K562 (cell line): ENCODE results near the gene TSEN34. TPM values are rescaled to one million over a fixed set of nuclear protein-coding genes. Genes with fewer than 3 reads are reported as not detected.
A peak's percentile ranks its signal among the peaks of the same experiment; 100 is the strongest.

ENCODE experiments used
- ATF3 ChIP-seq, 2 experiments: fragments of 450-650 bp in 1 of 2; sonication (generic) in 1 of 2; formaldehyde crosslinking in 1 of 2; IDR thresholded peaks in 1 of 2; conservative IDR thresholded peaks in 1 of 2; 2 replicates each; pipeline versions ENCODE4 v1.6.1 to v1.8.1; 2016 to 2023; ENCODE audit warnings: mild to moderate bottlenecking in 2 of 2, moderate library complexity in 2 of 2, inconsistent platforms in 1 of 2, missing genetic modification reagents in 1 of 2
- CHD2 ChIP-seq: IDR thresholded peaks from 2 replicates; pipeline ENCODE4 v1.6.1; 2011; ENCODE audit warnings: low read depth, low read length
- ELF2 ChIP-seq: fragments of 250-450 bp; sonication (Bioruptor Pico); IDR thresholded peaks from 2 replicates; pipeline ENCODE4 v1.5.0; 2021; ENCODE audit warnings: mild to moderate bottlenecking
- HBP1 ChIP-seq: fragments of 450-650 bp; formaldehyde crosslinking; IDR thresholded peaks from 2 replicates; pipeline ENCODE4 v1.4.0; 2022; ENCODE audit warnings: missing genetic modification characterization
- HOXB6 ChIP-seq: fragments of 250-450 bp; sonication (Bioruptor Pico); IDR thresholded peaks from 2 replicates; pipeline ENCODE4 v1.5.1; 2022; ENCODE audit warnings: mild to moderate bottlenecking, borderline replicate concordance
- ZFP91 ChIP-seq: sonication (generic); formaldehyde crosslinking; IDR thresholded peaks from 2 replicates; pipeline ENCODE4 v1.8.0; 2022; ENCODE audit warnings: mild to moderate bottlenecking, missing genetic modification reagents
- polyA plus RNA-seq, 8 experiments: library from polyadenylated mRNA; depleted of rRNA in 4 of 8; stranded (reverse) in 5 of 8; unstranded in 3 of 8; fragments of >200 nt; fragmentation: Nextera tagmentation in 2 of 8; fragmentation: Illumina TruSeq in 1 of 8; extraction: Ambion mirVana in 2 of 8; extraction: Trizol in 1 of 8; gene quantifications; 2 replicates each; pipeline versions ENCODE4 v1.2.1 to v1.2.3, GENCODE V29; 2011 to 2014; ENCODE audit warnings: inconsistent platforms in 1 of 8, missing spikeins in 1 of 8
- total RNA-seq, 7 experiments: library from RNA; depleted of rRNA in 6 of 7; stranded (reverse); fragments of >200 nt in 6 of 7; fragmentation: Illumina TruSeq in 2 of 7; extraction: Trizol in 2 of 7; gene quantifications; 2 replicates each; pipeline versions ENCODE4 v1.2.1 to v1.2.3, GENCODE V29; 2011 to 2021; ENCODE audit warnings: low replicate concordance in 1 of 7

TSEN34 gene
- total and polyA plus RNA-seq, 9 of the 15 experiments (the other 6 are each of a cell fraction or from before 2014, with no cell fraction given): 3.1 to 57.6 (median 29.5) TPM

- TF ChIP-seq HBP1 (CRISPR knock-in tag): no peak
- TF ChIP-seq ELF2: no peak
- no peak for TF ChIP-seq ZFP91 (CRISPR knock-in tag)
- TF ChIP-seq CHD2: peak; percentile 28
- peak; percentile 61; the same call in 1 of the 2 replicates for TF ChIP-seq ATF3 (IDR thresholded peaks at IDR 0.05)
- TF ChIP-seq ATF3 (CRISPR knock-in tag; conservative IDR thresholded peaks at IDR 0.05): no peak; the same call in 1 of the 2 replicates
- no peak for TF ChIP-seq HOXB6 (CRISPR knock-in tag)
Measured at GRCh38 chr19:54209811-54210494, 18.8 kb downstream of the TSEN34 start (continued).
